HG02852 (cell line): ENCODE data around the gene FAM177A1.
A peak's percentile ranks its signal among the peaks of the same experiment; 100 is the strongest.
"Not testable (repeated sequence)": the region's sequence is repeated elsewhere in the genome, so short reads cannot be mapped to it uniquely, and the experiment has no call there.

Source experiments
- ATAC-seq: cut with Tn5 transposase; IDR thresholded peaks from one replicate; pipeline ENCODE4 v1.9.1; 2021; ENCODE audit warnings: mild to moderate bottlenecking, moderate library complexity; ENCODE audit not compliant: unreplicated experiment

Gene FAM177A1

GRCh38 chr14:35046048-35046750, at the start of gene FAM177A1:
TSS of gene FAM177A1 (plus strand) at chr14:35046272. CDS start at chr14:35046464, 192 bp downstream.
- ATAC-seq, result peak; percentile 92

DNA sequence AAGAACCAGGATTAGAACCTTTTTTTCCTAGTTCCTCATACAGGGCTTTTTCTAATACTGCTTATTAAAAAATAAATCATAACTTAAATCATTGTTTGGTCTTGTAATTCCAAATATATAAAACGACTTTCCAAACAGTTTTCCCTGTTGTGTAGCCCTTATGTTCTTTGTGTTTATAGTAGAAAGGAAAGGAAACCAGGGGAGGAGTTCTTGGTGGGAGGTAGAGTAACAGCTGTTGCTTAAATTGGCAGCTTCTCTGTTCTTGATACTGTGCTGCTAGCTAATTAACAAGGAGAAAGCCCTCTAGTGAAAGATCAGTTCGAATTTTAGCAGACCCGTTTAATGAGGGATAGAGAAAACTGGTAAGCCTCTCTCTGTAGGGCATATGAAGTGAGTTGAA, 48.3 kb upstream of the FAM177A1 start:
- no peak for ATAC-seq

GRCh38 chr14:34999500-34999899, 46.6 kb upstream of the FAM177A1 start:
- ATAC-seq, result no peak

GRCh38 chr14:35001621-35002020, 44.5 kb upstream of the FAM177A1 start:
- no peak for ATAC-seq

DNA sequence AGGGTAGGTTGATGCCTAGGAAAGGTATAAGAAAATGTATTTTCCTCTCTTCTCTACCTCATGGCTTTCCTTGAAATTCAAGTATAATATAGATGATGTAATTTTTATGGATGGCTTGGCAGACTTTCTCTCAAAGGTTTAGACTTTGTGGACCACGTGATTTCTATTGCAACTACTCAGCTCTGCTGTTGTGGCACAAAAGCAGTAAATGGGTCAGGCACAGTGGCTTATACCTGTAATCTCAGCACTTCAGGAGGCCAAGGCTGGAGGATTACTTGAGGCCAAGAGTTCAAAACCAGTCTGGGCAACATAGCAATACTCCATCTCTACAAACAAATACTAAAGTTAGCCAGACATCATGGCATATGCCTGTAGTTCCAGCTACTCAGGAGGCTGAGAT, 41.2 kb upstream of the FAM177A1 start:
- ATAC-seq, result no peak

- ATAC-seq, result no peak
These were observed 29.5 kb upstream of the FAM177A1 start for GRCh38 chr14:35016568-35016967.

GRCh38 chr14:35020713-35021112, 25.4 kb upstream of the FAM177A1 start:
- ATAC-seq, result no peak

- no peak for ATAC-seq
These were observed 17.6 kb upstream of the FAM177A1 start for GRCh38 chr14:35028435-35028834.

DNA sequence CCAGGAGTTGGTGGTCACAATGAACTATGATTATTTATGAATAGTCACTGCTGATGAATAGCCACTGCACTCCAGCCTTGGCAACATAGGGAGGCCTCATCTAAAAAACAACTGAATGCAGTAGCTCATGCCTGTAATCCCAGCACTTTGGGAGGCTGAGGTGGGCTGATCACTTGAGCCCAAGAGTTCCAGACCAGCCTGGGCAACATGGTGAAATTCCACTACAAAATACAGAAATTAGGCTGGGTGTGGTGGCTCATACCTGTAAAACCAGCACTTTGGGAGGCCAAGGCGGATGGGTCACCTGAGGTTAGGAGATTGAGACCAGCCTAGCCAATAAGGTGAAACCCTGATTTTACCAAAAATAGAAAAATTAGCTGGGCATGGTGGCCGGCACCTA, 13.5 kb upstream of the FAM177A1 start:
- no peak for ATAC-seq

GRCh38 chr14:35034440-35034833, 11.6 kb upstream of the FAM177A1 start:
- no peak for ATAC-seq

GRCh38 chr14:35034944-35035554, 11.0 kb upstream of the FAM177A1 start:
- ATAC-seq, result not testable (repeated sequence)

GRCh38 chr14:35038312-35038711, 7.8 kb upstream of the FAM177A1 start:
- not testable (repeated sequence) for ATAC-seq

- no peak for ATAC-seq
These were observed 3.4 kb upstream of the FAM177A1 start for GRCh38 chr14:35042632-35043031.

GRCh38 chr14:35043046-35043445, 3.0 kb upstream of the FAM177A1 start:
- no peak for ATAC-seq

DNA sequence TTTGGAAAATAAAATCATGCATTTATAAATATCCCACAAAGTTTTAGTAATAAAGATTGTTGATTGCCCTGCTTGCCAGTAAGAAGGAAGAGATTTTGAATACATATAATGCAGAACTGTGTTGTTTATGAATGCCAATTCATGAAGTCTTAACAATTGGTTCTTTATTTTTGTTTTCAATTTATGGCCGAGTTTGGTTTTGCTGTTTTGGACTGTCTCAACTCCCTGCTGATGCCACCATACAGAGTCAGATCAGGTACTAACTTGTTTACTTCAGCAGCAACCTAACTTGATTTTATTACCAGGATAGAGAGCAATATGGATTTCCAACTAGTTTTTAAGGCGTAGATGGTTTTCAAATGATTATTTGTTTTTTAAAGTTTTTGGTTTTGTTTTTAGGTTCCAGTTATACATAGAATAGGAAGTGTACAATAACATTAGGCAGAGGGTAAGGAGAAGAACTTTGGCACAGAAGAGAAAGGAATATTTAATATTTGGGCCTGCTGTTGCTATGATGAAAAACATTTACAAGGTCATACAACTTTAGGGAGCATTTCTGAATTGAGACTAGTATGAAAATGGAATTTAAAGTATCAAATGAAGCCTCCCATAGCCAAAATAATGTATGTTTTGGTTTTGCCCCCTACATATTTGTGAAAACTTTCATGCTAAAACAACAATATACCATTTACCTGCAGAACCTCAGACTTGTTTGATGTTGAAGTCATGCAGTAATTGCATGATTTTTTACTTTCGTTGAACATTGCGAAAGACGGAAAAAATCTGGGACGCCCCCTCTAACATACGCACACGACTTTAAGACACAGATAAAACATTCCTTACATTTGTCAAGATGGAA, 904 bp upstream of the FAM177A1 start:
- ATAC-seq, result no peak

DNA sequence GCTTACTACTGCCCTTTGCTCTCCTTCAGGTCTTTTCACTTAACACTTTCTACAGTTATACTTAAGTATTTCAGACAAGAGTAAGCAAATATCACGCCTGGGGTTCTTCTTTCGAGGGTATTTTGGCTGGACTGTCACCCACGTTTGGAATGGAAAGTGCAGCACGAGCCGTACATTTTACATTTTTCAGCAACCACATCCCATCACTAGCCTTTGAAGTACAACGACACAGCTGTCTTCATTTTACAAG, 349 bp upstream of the FAM177A1 start:
- no peak for ATAC-seq

DNA sequence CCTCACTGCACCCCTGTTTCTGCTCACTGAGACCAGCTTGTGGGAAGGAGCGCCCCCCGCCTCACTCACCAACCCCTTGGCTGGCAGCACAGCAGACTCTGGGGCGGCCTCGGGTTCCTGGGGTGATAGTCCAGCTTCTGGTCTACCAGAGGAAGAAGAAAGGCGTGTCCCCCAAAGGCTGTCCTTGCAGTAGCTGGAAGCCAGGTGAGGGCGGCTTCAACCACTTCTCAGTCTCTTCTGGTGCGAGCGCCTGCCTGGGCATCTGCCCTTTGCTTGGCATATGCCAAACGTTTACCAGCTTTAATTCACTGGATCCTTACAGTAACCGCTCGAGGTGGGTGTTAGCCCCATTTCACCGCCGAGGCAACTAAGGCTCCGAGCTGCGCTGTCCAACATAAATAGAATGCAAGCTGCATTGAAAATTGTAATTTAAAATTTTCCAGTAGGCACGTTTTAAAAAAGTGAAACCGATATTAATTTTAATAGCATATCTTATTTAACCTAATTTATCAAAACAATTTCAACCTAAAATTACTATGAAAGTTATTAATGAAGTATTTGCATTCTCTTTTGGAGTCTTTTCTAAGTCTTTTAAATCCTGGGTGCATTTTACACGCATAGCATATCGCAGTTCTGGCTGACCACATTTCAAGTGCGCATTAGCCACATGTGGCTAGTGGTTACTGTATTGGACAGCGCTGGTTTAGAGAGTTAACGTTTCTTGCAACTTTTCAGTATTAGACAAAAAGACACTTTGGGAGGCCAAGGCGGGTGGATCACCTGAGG, 872 bp downstream of the FAM177A1 start:
- peak; percentile 33 for ATAC-seq

GRCh38 chr14:35047976-35048513, 2.0 kb downstream of the FAM177A1 start:
- ATAC-seq, result no peak

GRCh38 chr14:35050652-35051051, 4.6 kb downstream of the FAM177A1 start:
- ATAC-seq, result no peak

DNA sequence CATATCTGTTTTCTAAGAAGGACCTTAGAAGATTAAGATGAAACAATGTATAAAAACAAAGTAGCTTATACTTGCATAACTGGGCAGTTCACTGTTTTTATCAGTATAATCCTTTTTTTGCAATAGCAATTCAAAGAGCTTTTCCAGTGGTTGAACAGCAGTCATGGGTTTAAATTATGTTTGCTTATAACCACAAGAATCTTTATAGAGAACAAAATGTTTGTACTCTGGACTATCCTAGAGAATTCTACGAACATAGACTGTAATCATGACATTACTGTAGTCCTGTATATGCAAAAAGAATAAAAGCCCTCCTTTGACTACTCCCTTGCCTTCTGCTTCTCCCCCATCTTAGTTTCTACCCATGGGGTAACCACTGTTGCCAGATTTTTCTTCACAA, 5.7 kb downstream of the FAM177A1 start:
- ATAC-seq, result no peak

DNA sequence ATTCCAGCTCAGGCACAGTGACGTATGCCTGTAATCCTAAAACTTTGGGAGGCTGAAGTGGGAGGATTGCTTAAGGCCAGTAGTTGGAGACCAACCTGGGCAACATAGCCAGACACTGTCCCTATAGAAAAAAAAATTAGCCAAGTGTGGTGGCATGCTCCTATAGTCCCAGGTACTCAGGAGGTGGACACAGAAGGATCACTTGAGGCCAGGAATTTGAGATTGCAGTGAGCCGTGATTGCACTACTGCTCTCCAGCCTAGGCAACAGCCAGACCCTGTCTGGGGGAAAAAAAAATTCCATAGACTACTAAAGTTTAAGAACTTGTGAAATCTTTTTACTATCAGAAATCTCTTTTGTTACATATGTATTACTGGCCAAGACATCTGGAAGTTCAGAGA, 6.6 kb downstream of the FAM177A1 start:
- no peak for ATAC-seq
